HEK293T (cell line): Measurements from ENCODE around the gene TMEM225B.
"Not testable (repeated sequence)": the region's sequence is repeated elsewhere in the genome, so short reads cannot be mapped to it uniquely, and the experiment has no call there.

Source experiments
- ELF4 ChIP-seq: fragments of 450-650 bp; IDR thresholded peaks from 2 replicates; pipeline ENCODE4 v1.6.1; 2017; ENCODE audit warnings: antibody characterized with exemption
- L3MBTL2 ChIP-seq: fragments of 450-650 bp; conservative IDR thresholded peaks from 2 replicates; pipeline ENCODE4 v1.6.1; 2016; ENCODE audit warnings: mild to moderate bottlenecking
- NFRKB ChIP-seq: fragments of 450-650 bp; IDR thresholded peaks from 2 replicates; pipeline ENCODE4 v1.6.1; 2016; ENCODE audit warnings: mild to moderate bottlenecking, moderate library complexity
- SP1 ChIP-seq: fragments of 450-650 bp; IDR thresholded peaks from 2 replicates; pipeline ENCODE4 v1.6.1; 2017
- SUZ12 ChIP-seq: fragments of 450-650 bp; IDR thresholded peaks from 2 replicates; pipeline ENCODE4 v1.6.1; 2016; ENCODE audit warnings: mild to moderate bottlenecking
- TARDBP ChIP-seq: fragments of 450-650 bp; IDR thresholded peaks from 2 replicates; pipeline ENCODE4 v1.6.1; 2016
- ZNF384 ChIP-seq: fragments of 450-650 bp; IDR thresholded peaks from 2 replicates; pipeline ENCODE4 v1.6.1; 2016

DNA sequence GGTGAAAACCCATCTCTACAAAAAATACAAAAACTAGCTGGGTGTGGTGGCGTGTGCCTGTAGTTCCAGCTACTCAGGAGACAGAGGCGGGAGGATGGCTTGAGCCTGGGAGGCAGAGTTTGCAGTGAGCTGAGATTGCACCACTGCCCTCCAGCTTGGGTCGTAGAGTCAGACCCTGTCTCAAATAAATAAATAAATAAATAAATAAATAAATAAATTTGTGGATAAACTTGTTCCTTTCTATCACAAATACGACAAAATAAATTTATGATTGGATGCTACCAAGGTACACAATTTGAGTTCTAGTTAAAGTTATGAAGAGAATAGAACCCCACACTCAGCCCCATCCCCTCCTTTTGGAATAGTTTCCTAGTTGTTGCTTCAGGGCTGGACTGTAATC is 55.2 kb downstream of the TMEM225B start:
- TF ChIP-seq SP1, SUZ12, ELF4, L3MBTL2, TARDBP, ZNF384, NFRKB: not testable (repeated sequence)
